Measurements from ENCODE around the gene FEZF1.

GRCh38 chr7:122257056-122257455 is 47.5 kb downstream of the FEZF1 start:
- no peak for TF ChIP-seq SMAD1 (IDR thresholded peaks at IDR 0.05; ENCODE audit: low read depth, partially characterized antibody)
- no peak for TF ChIP-seq ETV6 (conservative IDR thresholded peaks at IDR 0.05 in 1 of 2, IDR thresholded peaks at IDR 0.05 in 1 of 2; ENCODE audit: borderline replicate concordance in 1 of 2, low read depth in 1 of 2)
- TF ChIP-seq EP300 (IDR thresholded peaks at IDR 0.05; ENCODE audit: borderline replicate concordance in 1 of 2, control insufficient read depth in 1 of 2, low read depth in 2 of 2, low read length in 2 of 2), result no peak
- no peak for TF ChIP-seq HDAC2 (IDR thresholded peaks at IDR 0.05)
- no peak for TF ChIP-seq GATAD2B (conservative IDR thresholded peaks at IDR 0.05; ENCODE audit: low read depth)

All from GM12878 (cell line).